ENCODE measurements around the gene DLG2.

- TF ChIP-seq, protein P1, sequence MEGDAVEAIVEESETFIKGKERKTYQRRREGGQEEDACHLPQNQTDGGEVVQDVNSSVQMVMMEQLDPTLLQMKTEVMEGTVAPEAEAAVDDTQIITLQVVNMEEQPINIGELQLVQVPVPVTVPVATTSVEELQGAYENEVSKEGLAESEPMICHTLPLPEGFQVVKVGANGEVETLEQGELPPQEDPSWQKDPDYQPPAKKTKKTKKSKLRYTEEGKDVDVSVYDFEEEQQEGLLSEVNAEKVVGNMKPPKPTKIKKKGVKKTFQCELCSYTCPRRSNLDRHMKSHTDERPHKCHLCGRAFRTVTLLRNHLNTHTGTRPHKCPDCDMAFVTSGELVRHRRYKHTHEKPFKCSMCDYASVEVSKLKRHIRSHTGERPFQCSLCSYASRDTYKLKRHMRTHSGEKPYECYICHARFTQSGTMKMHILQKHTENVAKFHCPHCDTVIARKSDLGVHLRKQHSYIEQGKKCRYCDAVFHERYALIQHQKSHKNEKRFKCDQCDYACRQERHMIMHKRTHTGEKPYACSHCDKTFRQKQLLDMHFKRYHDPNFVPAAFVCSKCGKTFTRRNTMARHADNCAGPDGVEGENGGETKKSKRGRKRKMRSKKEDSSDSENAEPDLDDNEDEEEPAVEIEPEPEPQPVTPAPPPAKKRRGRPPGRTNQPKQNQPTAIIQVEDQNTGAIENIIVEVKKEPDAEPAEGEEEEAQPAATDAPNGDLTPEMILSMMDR (conservative IDR thresholded peaks at IDR 0.05 in 1 of 2, IDR thresholded peaks at IDR 0.05 in 1 of 2; ENCODE audit: extremely low read depth in 1 of 2, insufficient read depth in 1 of 2, low read depth in 1 of 2, low read length in 2 of 2) = no peak
- TF ChIP-seq EZH2 (IDR thresholded peaks at IDR 0.05; ENCODE audit: borderline replicate concordance, low read length) = no peak
Observed at GRCh38 chr11:83639995-83640758, 1987.0 kb downstream of the DLG2 start.
